ENCODE data around the gene DYRK2.

The DYRK2 gene

GRCh38 chr12:67648521-67649260 is at the start of gene DYRK2:
Gene DYRK2 (plus strand): TSS chr12:67648745. CDS start chr12:67649134, 389 bp downstream.
- FAIRE-seq, result no peak

- no peak for FAIRE-seq
Observed at GRCh38 chr12:67599691-67600090, 48.9 kb upstream of the DYRK2 start.

- no peak for FAIRE-seq
Observed at GRCh38 chr12:67601126-67601525, 47.4 kb upstream of the DYRK2 start.

- FAIRE-seq, result peak; percentile 36
Observed at GRCh38 chr12:67609226-67609870, 39.2 kb upstream of the DYRK2 start.

- FAIRE-seq, result no peak
Observed at GRCh38 chr12:67613040-67613439, 35.5 kb upstream of the DYRK2 start.

GRCh38 chr12:67617629-67618028 is 30.9 kb upstream of the DYRK2 start:
- FAIRE-seq, result no peak

GRCh38 chr12:67618303-67618702 is 30.2 kb upstream of the DYRK2 start:
- FAIRE-seq, result no peak

- no peak for FAIRE-seq
Observed at GRCh38 chr12:67621112-67621511, 27.4 kb upstream of the DYRK2 start.

- FAIRE-seq, result no peak
Observed at GRCh38 chr12:67621926-67622325, 26.6 kb upstream of the DYRK2 start.

GRCh38 chr12:67623259-67623658 is 25.3 kb upstream of the DYRK2 start:
- no peak for FAIRE-seq

GRCh38 chr12:67624355-67624754 is 24.2 kb upstream of the DYRK2 start:
- no peak for FAIRE-seq

GRCh38 chr12:67625004-67625403 is 23.5 kb upstream of the DYRK2 start:
- no peak for FAIRE-seq

GRCh38 chr12:67626156-67626555 is 22.4 kb upstream of the DYRK2 start:
- FAIRE-seq, result no peak

GRCh38 chr12:67630373-67631088 is 18.0 kb upstream of the DYRK2 start:
- no peak for FAIRE-seq

- no peak for FAIRE-seq
Observed at GRCh38 chr12:67632005-67632404, 16.5 kb upstream of the DYRK2 start.

- no peak for FAIRE-seq
Observed at GRCh38 chr12:67633024-67633610, 15.4 kb upstream of the DYRK2 start.

- FAIRE-seq, result no peak
Observed at GRCh38 chr12:67633708-67634107, 14.8 kb upstream of the DYRK2 start.

- no peak for FAIRE-seq
Observed at GRCh38 chr12:67634303-67634761, 14.2 kb upstream of the DYRK2 start.

GRCh38 chr12:67637718-67638117 is 10.8 kb upstream of the DYRK2 start:
- peak; percentile 58 for FAIRE-seq

- no peak for FAIRE-seq
Observed at GRCh38 chr12:67638694-67639093, 9.9 kb upstream of the DYRK2 start.

- FAIRE-seq, result no peak
Observed at GRCh38 chr12:67640863-67641262, 7.7 kb upstream of the DYRK2 start.

- FAIRE-seq, result no peak
Observed at GRCh38 chr12:67645126-67645525, 3.4 kb upstream of the DYRK2 start.

GRCh38 chr12:67645601-67646000 is 2.9 kb upstream of the DYRK2 start:
- FAIRE-seq, result no peak
